Measurements from ENCODE around the gene RABL6. TPM values are rescaled to one million over a fixed set of nuclear protein-coding genes. Genes with fewer than 3 reads are reported as not detected.

RABL6 gene
- total RNA-seq, 3 donors from 2014 or later, result 92.1 to 142 (median 112) TPM

- ATAC-seq (no peak), DNase-seq (peak in 2 of 3 donors; percentile 12 to 30)
- Histone ChIP-seq H3K36me3 (ENCODE audit: low read depth) (no peaks in the 10 kb centered on the region), H3K9me3 (no peaks in the 10 kb centered on the region), H3K4me1 (ENCODE audit: low read depth) (peaks cover 43% of the 10 kb centered on the region), H3K4me3 (no peak overlapping the region)
- intact Hi-C loops (cut with DNase I, micrococcal nuclease), result no loop called here
- TF ChIP-seq CTCF (IDR thresholded peaks at IDR 0.05), result no peak
Measured at GRCh38 chr9:136856541-136857141, 48.9 kb downstream of the RABL6 start.

- peaks cover 44% of the 10 kb centered on the region for H3K4me1 ChIP-seq (ENCODE audit: low read depth)
- no peaks in the 10 kb centered on the region for H3K9me3 ChIP-seq
- ATAC-seq (no peak), DNase-seq (peak in 2 of 3 donors; percentile 50 to 58)
- no peak overlapping the region for H3K4me3 ChIP-seq
- intact Hi-C loops (cut with DNase I, micrococcal nuclease), result no loop called here
- H3K36me3 ChIP-seq (ENCODE audit: low read depth), result no peaks in the 10 kb centered on the region
- TF ChIP-seq CTCF (IDR thresholded peaks at IDR 0.05), result no peak
Measured at GRCh38 chr9:136857166-136857565, 49.4 kb downstream of the RABL6 start.

GRCh38 chr9:136857581-136858412, 50.0 kb downstream of the RABL6 start:
- no peaks in the 10 kb centered on the region for H3K36me3 ChIP-seq (ENCODE audit: low read depth)
- ATAC-seq, result peak; percentile 62
- intact Hi-C loops (cut with DNase I, micrococcal nuclease), result no loop called here
- peak; percentile 87 to 90 (median 88) for DNase-seq
- no peaks in the 10 kb centered on the region for H3K9me3 ChIP-seq
- no peak overlapping the region for H3K4me3 ChIP-seq
- H3K4me1 ChIP-seq (ENCODE audit: low read depth), result peaks cover 44% of the 10 kb centered on the region
- TF ChIP-seq CTCF (IDR thresholded peaks at IDR 0.05), result no peak

- Histone ChIP-seq H3K4me1 (ENCODE audit: low read depth) (peaks cover 44% of the 10 kb centered on the region), H3K4me3 (no peak overlapping the region), H3K36me3 (ENCODE audit: low read depth) (no peaks in the 10 kb centered on the region), H3K9me3 (no peaks in the 10 kb centered on the region)
- ATAC-seq (peak; percentile 3), DNase-seq (peak in 1 of 3 donors; percentile 57)
- no peak for TF ChIP-seq CTCF (IDR thresholded peaks at IDR 0.05)
- intact Hi-C loops (cut with DNase I, micrococcal nuclease), result no loop called here
Measured at GRCh38 chr9:136858452-136858843, 50.7 kb downstream of the RABL6 start.

GRCh38 chr9:136858844-136859757, 51.4 kb downstream of the RABL6 start:
- peak; percentile 92 to 94 (median 93) for DNase-seq
- no peaks in the 10 kb centered on the region for H3K9me3 ChIP-seq
- ATAC-seq, result peak; percentile 85
- H3K4me3 ChIP-seq, result no peak overlapping the region
- no peaks in the 10 kb centered on the region for H3K36me3 ChIP-seq (ENCODE audit: low read depth)
- H3K4me1 ChIP-seq (ENCODE audit: low read depth), result peaks cover 44% of the 10 kb centered on the region
- TF ChIP-seq CTCF (IDR thresholded peaks at IDR 0.05), result no peak
- intact Hi-C loops (cut with DNase I, micrococcal nuclease), result no loop called here
